ENCODE measurements around the gene SMAD3.

- TF ChIP-seq POLR2A (IDR thresholded peaks at IDR 0.05; ENCODE audit: low read depth, low read length) (no peak), TAF1 (IDR thresholded peaks at IDR 0.05; ENCODE audit: borderline replicate concordance, low read depth, low read length) (no peak), POLR2AphosphoS5 (IDR thresholded peaks at IDR 0.05; ENCODE audit: low read depth, low read length) (no peak)
Measured at GRCh38 chr15:67103021-67103420, 37.6 kb downstream of the SMAD3 start.

All from GM12892 (cell line).